Measurements from ENCODE around the gene C3orf18.

C3orf18 gene

GRCh38 chr3:50604110-50604621 is 36.6 kb upstream of the C3orf18 start:
- no peak for DNase-seq

DNA sequence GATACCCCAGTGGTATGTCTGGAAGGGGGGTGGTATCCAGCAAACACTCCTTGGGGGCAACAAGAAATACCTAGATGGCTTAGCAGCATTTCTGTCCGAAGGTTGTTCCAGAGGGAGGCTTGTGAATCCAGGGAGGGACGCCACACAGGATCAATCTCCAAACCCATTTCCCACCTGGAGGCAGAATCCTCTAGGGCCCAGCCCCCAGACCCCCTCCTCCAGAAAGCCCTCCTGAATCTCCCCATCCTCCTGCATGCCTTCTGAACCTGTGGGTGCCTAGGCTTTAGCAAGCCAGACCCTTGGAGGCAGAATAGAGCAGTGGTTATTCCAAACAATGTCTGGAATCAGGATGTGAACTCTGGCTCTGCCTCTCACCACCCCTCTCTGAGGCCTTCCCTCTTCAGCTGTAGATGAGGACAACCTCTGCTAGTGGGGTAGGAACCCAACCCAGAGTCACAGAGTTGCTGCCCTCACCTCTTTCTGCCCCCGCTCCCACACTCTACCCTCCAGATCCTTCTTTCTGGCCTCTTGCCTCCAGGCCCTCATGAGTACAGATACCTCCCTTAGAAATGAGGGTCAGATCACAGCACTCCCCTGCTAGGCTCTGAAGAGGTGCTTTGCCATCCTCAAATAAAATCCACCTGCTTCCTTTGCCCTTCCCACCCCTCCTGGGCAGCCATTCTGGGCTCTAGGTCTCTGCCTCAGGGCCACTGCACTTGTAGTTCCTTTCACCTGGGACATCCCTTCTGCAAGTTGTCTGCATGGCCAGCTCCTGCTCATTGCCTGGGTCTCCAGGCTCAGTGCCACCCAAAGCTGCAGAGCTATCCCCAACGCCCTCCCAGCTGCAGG is 35.9 kb upstream of the C3orf18 start:
- DNase-seq: no peak

DNA sequence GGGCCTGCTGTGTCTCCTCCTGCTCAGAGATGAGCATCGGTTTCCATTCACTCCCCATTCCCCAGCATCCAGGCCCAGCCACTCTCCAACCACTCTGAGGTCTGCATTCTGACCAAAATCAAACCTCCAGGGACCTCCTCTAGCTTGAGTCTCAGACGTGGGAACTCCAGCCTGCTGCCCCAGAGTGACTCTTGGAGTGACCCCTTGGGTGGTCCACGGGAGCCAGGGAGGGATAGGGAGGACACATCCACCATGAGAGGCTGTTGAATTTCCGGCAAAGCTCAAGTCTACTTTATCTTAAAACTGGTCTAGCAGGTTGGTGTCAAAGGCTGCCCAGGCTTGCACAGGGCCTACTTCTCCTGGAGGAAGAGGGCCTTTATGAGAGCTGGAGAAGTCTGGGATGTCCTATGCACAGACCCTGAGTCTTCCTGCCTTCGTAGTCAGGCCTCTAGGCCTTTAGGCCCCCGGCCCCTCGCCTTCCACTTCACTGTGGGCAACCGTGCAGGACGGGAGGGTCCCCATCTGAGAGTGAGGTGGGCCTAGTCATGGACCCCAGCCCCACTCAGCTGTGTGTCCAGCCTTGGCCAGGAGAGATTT is 35.1 kb upstream of the C3orf18 start:
- DNase-seq: no peak

GRCh38 chr3:50600841-50601591 is 33.5 kb upstream of the C3orf18 start:
- peak; percentile 89 for DNase-seq

- DNase-seq: no peak
Observed at GRCh38 chr3:50600141-50600753, 32.7 kb upstream of the C3orf18 start.

- DNase-seq: no peak
Observed at GRCh38 chr3:50599716-50600118, 32.2 kb upstream of the C3orf18 start.

DNA sequence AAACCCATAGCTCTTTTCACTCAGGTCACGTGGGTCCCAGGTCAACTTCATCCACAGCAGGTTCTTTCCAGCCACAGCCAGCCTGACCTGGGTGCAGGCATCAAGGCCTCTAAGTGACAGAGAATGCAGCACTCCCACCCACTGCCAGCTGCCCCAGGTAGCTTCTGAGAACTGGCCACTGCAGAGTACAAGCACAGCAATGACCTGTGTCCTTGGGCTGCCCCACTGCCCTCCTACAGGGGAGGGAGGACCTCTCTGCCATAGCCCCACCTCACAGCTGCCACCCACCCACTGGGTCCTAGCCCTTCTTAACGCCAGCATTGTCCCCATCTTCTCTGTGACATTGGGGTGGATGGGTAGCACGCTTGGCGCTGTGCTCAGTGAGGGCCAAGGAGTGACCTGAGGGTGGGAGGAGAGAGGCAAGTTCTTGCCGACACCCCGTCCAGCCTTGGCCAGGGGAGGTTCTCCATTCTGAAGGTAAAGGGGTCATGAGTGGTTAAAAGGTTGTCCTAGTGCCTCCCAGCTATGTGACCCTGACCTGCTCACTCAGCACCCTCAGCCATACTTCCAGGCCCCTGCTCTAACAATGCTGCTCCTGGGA is 31.7 kb upstream of the C3orf18 start:
- no peak for DNase-seq

DNA sequence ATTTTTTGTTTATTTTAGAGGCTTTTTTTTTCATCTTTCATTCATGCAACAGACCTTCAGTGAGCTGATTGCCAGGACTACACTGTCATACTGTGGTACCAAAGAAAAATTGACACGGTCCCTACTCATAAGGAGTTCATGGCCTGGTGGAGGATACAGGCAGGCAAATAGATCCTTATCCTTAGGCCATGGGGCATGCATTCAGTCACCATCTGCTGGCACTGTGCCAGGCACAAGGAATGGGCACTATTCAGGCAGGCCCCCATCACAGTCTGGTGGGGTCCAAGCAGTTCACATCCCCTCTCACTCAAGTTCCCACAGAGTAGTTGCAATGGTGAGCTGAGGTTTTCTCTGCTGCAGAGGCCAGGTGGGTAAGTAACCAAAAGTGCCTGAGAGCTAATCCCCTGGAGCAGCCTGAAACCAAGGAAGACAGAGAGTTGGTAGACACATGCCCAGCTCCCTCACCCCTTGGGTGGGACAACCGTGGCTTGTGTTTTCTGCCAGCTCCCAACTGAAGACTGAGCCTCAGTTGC is 26.8 kb upstream of the C3orf18 start:
- DNase-seq: no peak

GRCh38 chr3:50592568-50592967 is 25.0 kb upstream of the C3orf18 start:
- DNase-seq: no peak

DNA sequence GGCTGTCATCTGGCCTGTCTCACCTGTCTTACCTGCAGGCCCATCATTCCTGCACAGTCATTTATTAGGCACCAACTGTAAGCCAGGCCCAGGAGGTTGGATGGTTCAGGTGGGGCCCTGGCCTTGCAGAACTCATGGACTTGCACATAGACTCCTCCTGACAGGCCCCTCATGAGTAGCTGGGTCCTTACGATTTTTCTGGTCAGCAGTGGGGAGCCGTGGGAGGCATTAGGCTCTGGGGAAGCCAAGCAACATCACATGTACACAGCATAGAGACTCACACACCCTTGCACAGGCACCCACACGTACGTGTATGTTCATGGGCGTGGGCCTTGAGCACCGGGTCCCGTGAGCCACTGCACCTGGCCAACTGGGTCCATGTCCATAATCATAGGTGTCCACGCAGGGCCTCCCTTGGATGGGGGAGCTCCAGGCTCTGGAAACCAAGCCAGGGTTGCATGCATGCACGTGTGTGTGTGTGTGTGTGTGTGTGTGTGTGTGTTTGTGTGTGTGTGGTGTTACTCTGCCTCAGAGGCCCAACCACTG is 23.7 kb upstream of the C3orf18 start:
- no peak for DNase-seq

DNA sequence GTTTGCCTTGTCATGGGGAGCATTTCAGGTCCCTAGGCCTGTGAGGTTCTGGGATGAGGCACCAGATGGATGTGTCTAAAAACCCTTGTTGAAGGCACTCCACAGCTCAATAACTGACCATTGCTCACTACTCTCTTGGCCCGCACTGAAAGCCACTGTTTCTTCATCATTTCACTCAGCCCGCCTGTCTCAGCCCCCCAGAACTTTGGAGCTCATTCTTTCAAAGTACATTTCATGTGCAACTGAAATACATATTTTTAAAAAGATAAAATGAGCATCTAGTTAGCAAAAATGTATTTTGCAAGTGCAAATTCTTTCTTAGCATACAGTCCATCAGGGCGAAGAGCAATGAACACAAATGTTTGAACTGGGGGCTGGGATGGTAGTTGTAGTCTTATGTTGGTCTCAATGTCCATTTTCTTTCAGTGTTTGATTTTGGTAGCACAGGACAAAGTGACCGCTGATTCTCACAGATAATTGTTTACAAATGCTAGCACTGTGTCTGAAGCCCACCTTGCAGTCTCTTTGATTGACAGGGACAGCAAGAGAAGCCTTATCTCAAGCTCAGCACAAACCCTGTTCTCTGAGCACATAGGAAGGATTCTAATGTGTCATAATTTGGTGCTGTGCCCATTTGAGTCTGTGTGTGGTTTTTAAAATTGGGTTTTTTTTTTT is 21.3 kb upstream of the C3orf18 start:
- no peak for DNase-seq

DNA sequence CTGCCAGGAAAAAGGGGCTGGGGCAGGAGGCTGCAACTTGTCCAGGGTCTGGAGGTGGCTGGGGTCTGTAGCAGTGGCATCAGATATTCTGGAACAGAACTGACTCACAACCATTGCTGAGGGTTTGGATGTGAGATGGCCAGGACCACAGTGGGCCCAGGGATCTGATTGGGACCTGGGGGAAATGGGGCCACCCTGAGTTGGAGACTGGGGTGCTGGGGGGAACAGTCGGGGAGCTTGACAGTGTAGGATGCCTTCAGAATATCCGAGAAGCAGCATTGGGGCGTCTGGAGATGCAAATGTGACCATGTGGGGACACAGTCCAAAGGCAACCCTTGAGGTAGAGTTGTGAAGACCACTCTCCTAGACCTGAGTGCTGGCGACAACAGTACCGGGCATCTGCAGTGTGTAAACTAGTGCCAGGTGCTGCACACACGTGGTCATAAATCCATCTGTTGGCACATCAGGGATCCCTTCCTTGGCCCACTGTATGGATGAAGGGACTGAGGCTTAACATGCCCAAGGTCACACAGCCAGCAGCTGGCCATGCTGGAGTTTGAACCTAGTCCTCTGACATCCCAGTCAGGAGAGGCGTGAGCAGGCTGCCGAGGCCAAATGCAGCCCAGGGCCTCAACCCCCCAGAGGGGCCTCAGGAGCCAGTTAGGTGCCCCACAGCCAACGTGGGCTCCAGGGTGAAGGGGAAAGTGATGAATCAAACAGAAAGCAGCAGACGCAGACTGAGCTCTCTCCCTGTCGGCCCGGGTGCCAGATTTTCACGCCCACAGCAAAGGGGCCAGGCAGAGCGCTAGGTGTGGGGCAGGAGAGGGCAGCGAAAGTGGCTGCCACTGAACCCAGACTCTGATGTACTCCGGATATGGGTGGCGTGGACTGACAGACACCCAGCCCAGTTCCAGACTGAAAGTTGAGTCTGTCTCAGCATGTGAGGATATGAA is 20.5 kb upstream of the C3orf18 start:
- no peak for DNase-seq

GRCh38 chr3:50587373-50587772 is 19.8 kb upstream of the C3orf18 start:
- no peak for DNase-seq

GRCh38 chr3:50586763-50587070 is 19.2 kb upstream of the C3orf18 start:
- no peak for DNase-seq

GRCh38 chr3:50585919-50586762 is 18.6 kb upstream of the C3orf18 start:
- DNase-seq: no peak

DNA sequence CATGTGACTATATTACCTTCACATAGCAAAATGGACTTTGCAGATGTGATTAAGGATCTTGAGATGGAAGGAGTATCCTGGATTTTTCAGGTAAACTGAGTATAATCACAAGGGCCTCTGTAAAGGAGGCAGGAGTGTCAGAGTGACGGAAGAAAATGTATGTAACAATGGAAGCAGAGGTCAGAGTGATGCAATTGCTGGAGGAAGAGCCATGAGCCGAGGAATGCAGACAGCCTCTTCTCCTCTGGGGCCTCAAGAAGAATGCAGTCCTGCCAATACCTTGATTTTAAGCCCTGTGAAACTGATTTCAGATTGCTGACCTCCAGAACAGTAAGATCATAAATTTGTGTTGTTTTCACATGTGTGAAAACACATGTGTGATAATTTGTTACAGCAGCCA is 16.8 kb upstream of the C3orf18 start:
- no peak for DNase-seq

DNA sequence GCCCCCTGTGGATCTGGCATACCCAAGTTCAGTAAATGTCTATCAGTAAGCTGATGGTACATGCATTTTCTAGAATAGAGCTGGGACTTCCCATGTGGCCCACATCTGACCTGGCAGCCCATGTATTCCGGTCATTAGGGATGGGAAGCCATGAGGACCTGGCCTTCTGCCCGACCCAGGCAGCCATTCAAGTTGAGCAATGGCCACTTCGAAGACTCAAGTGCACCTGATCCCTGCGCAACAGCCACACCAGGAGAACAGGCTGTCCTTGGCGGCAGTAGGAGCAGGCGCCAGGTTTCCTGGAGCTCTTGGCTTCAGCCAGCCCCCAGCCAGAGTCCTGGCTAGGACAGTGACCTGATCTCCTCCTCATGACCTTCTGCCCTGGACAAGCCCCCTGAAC is 16.4 kb upstream of the C3orf18 start:
- no peak for DNase-seq

- DNase-seq: no peak
Observed at GRCh38 chr3:50582083-50582482, 14.5 kb upstream of the C3orf18 start.

GRCh38 chr3:50581459-50581842 is 13.9 kb upstream of the C3orf18 start:
- DNase-seq: no peak
